Stimulated activated naive CD8-positive, alpha-beta T cell treated with anti-CD3 and anti-CD28 coated beads, Interleukin-15, Interleukin-2, amounts not matched to agents 100 ng/mL and 50 ng/mL, for 24 hours (primary cell): Measurements from ENCODE around the gene KAT7.

Source experiments
- H3K27ac Mint-ChIP-seq: one replicate; pipeline ENCODE4 v1.8.0; 2021; ENCODE audit warnings: mild to moderate bottlenecking, mixed read lengths
- H3K27me3 Mint-ChIP-seq: one replicate; pipeline ENCODE4 v1.8.0; 2021; ENCODE audit warnings: mixed read lengths
- H3K36me3 Mint-ChIP-seq: one replicate; pipeline ENCODE4 v1.8.0; 2021; ENCODE audit warnings: low read depth, mixed read lengths
- H3K4me1 Mint-ChIP-seq: one replicate; pipeline ENCODE4 v1.8.0; 2021; ENCODE audit warnings: low read depth, mixed read lengths
- H3K4me3 Mint-ChIP-seq: one replicate; pipeline ENCODE4 v1.8.0; 2021; ENCODE audit warnings: mild to moderate bottlenecking, mixed read lengths
- H3K9me3 Mint-ChIP-seq: one replicate; pipeline ENCODE4 v1.8.0; 2021; ENCODE audit warnings: mixed read lengths

KAT7 gene

GRCh38 chr17:49788478-49789242 lies at the start of gene KAT7:
TSS of gene KAT7 (plus strand) at chr17:49788681. CDS start at chr17:49788835, 154 bp downstream.
- Mint-ChIP-seq H3K9me3 (no peaks in the 10 kb centered on the region), H3K27ac (peak within 1 kb of the TSS; percentile 97), H3K4me1 (peaks cover 55% of the 10 kb centered on the region), H3K36me3 (peaks cover 42% of the 10 kb centered on the region), H3K27me3 (no peaks in the 10 kb centered on the region), H3K4me3 (peak within 1 kb of the TSS; percentile 93)

DNA sequence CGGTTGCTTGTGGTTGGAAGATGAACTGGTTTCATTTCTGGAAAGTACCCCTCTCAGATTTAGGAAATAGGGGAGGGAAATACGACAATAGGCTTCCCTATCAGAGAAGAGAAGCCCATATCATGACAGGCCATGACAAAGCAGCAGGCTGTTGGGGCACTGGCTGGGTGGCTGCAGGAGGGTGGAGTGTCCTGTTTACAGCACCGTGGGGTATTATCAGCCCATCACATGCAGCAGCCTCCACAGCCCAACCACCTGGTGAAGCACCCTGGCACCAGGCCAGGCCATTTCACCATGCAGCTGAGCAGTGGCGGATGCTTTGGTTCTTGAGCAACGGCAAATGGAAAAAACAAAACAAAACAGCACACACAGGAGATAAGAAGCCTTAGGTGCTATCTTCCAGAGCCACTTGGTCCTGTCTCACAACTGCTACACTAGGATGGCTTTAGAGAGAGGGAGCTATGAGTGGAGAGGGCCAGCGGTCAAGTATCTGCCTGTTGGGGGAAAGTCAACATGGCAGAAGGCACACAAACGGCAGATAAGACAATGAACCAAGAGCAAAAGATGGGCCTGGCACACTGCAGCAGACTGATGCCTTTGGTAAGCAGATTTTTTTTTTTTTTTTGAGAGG lies 48.7 kb upstream of the KAT7 start:
- Mint-ChIP-seq H3K27me3 (no peaks in the 10 kb centered on the region), H3K4me3 (peak overlapping the region; percentile 76), H3K36me3 (peaks cover 4% of the 10 kb centered on the region), H3K9me3 (no peaks in the 10 kb centered on the region), H3K27ac (peak overlapping the region; percentile 92), H3K4me1 (peaks cover 83% of the 10 kb centered on the region)

GRCh38 chr17:49741009-49741691 lies 47.3 kb upstream of the KAT7 start:
- peak overlapping the region; percentile 92 for H3K27ac Mint-ChIP-seq
- peaks cover 15% of the 10 kb centered on the region for H3K36me3 Mint-ChIP-seq
- H3K27me3 Mint-ChIP-seq, result no peaks in the 10 kb centered on the region
- H3K9me3 Mint-ChIP-seq, result no peaks in the 10 kb centered on the region
- H3K4me1 Mint-ChIP-seq, result peaks cover 93% of the 10 kb centered on the region
- peak overlapping the region; percentile 76 for H3K4me3 Mint-ChIP-seq

DNA sequence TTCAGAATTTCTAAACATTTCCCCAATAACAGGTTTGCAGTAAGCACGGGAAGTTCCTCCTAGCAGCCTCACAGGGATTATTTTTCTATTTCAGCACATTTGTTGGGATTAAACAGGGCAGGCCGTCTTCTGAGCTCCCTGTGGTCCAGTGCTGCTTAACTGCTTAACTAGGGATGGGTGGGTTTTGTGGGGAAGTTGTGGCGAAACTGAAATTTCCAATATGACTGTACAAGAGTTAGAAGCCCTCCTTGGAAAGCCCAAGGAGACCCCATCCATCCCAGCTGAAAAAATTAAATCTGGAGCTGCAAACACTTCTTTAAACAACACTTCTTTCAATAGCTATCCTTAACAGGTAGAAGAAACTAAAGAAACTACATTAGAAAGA lies 46.8 kb upstream of the KAT7 start:
- peak overlapping the region; percentile 76 for H3K4me3 Mint-ChIP-seq

GRCh38 chr17:49742166-49742638 lies 46.3 kb upstream of the KAT7 start:
- H3K4me3 Mint-ChIP-seq, result peak overlapping the region; percentile 76
- H3K36me3 Mint-ChIP-seq, result peaks cover 15% of the 10 kb centered on the region
- H3K4me1 Mint-ChIP-seq, result peaks cover 96% of the 10 kb centered on the region
- no peaks in the 10 kb centered on the region for H3K9me3 Mint-ChIP-seq
- H3K27me3 Mint-ChIP-seq, result no peaks in the 10 kb centered on the region
- peak overlapping the region; percentile 92 for H3K27ac Mint-ChIP-seq

More for the DNA sequence above, 46.8 kb upstream of the KAT7 start:
- H3K4me1 Mint-ChIP-seq, result peaks cover 94% of the 10 kb centered on the region
- no peaks in the 10 kb centered on the region for H3K9me3 Mint-ChIP-seq
- no peaks in the 10 kb centered on the region for H3K27me3 Mint-ChIP-seq
- peaks cover 15% of the 10 kb centered on the region for H3K36me3 Mint-ChIP-seq
- peak overlapping the region; percentile 92 for H3K27ac Mint-ChIP-seq

- Mint-ChIP-seq H3K4me1 (peaks cover 97% of the 10 kb centered on the region), H3K9me3 (no peaks in the 10 kb centered on the region), H3K27me3 (no peaks in the 10 kb centered on the region), H3K36me3 (peaks cover 18% of the 10 kb centered on the region), H3K27ac (peak overlapping the region; percentile 88), H3K4me3 (peak overlapping the region; percentile 65)
These were observed 43.0 kb upstream of the KAT7 start for GRCh38 chr17:49745175-49746139.

DNA sequence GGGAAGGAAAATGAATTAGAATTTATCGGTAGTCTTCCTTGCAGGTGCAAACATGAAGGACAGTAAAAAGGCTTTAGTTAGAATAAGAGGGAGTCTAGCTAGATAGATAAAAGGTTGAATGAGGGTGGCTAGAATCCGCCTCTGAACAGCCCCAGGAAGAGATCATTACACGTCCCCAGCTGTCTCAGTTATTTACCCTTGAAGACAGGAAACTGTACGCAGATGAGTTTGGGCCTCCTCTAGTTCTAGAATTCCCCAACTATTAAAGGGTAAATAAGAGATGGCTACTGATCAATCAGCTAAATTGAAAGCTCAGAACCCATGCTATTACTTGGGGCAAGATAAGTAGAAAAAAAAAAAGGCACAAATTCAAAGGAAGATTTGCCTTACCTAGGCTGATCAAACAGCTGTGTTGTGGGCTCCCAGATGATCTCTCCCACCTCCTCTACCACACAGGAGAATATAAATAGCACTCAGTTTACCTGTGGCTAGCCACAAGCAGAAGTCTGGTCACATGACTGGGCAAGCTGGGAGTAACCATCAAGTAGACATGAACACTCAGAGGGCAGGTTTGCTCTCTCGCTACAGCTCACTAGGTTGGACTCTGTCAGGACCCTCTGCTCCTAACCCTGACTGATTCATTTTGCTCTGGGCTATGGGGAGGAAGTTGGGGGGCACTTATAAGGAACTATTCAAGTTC lies 41.5 kb upstream of the KAT7 start:
- Mint-ChIP-seq H3K4me1 (peaks cover 84% of the 10 kb centered on the region), H3K4me3 (peak overlapping the region; percentile 65), H3K36me3 (peaks cover 18% of the 10 kb centered on the region), H3K27ac (peak overlapping the region; percentile 80), H3K27me3 (no peaks in the 10 kb centered on the region), H3K9me3 (no peaks in the 10 kb centered on the region)

DNA sequence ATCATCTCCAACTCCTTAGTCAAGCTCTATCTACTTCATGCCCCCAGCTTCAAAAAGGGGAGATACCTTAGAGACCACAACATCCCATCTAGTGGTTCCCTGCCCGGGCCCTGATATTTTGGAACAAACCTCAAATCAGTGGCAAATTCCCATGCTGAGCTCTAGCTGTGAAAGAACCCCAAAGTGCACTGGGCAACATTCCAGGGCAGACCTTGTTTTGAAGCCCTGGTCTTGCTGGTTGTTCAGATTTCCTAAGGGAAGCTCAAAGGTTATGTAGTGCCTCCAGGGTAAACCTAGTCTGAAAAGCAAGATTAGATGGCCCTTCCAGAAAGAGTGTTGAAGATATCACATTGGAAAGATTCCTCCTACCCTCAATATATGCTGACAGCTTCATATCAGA lies 40.8 kb upstream of the KAT7 start:
- no peaks in the 10 kb centered on the region for H3K27me3 Mint-ChIP-seq
- peak overlapping the region; percentile 65 for H3K4me3 Mint-ChIP-seq
- peaks cover 18% of the 10 kb centered on the region for H3K36me3 Mint-ChIP-seq
- H3K27ac Mint-ChIP-seq, result peak overlapping the region; percentile 80
- peaks cover 84% of the 10 kb centered on the region for H3K4me1 Mint-ChIP-seq
- H3K9me3 Mint-ChIP-seq, result no peaks in the 10 kb centered on the region

- peaks cover 21% of the 10 kb centered on the region for H3K36me3 Mint-ChIP-seq
- peak overlapping the region; percentile 89 for H3K27ac Mint-ChIP-seq
- peaks cover 84% of the 10 kb centered on the region for H3K4me1 Mint-ChIP-seq
- H3K27me3 Mint-ChIP-seq, result no peaks in the 10 kb centered on the region
- H3K4me3 Mint-ChIP-seq, result peak overlapping the region; percentile 14
- H3K9me3 Mint-ChIP-seq, result no peaks in the 10 kb centered on the region
These were observed 40.3 kb upstream of the KAT7 start for GRCh38 chr17:49748223-49748622.

DNA sequence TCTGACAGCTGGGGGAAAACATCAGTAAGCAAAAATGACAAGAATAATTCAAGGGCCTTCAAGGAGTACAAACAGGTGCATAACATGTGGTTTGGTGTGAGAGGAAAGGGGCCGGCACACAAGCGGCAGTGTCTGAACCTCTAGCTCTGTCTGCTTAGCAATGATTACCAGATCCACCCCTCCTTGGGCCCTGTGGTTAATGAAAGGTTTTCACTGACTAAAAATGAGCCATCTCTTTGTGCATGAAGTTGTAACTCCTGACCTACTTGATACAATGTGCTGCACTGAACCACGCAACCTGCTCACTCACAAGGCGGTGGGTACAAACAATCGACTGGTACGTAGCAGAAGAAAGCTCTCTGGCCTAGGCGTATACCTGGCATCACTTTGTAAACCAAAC lies 39.7 kb upstream of the KAT7 start:
- H3K4me1 Mint-ChIP-seq, result peaks cover 87% of the 10 kb centered on the region
- H3K27ac Mint-ChIP-seq, result peak overlapping the region; percentile 89
- H3K4me3 Mint-ChIP-seq, result peak overlapping the region; percentile 14
- peaks cover 22% of the 10 kb centered on the region for H3K36me3 Mint-ChIP-seq
- H3K9me3 Mint-ChIP-seq, result no peaks in the 10 kb centered on the region
- no peaks in the 10 kb centered on the region for H3K27me3 Mint-ChIP-seq

DNA sequence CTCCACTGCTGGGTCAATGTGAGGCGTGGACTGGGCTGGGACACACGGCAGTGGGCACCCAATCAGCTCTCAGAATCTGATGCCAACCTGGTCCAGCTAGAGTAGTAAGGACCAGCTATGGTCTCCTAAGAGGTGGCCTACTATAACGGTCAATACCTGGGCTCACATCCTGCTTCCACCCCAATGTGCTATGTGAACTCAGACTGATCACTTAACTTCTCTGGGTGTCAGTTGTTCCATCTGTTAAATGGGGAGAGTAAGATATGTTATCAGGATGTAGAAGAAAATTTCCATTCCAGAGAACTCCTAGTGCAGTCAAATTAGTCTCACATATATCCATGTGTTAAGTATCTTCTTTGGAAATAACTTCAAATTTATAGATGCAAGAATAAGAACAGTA lies 38.8 kb upstream of the KAT7 start:
- Mint-ChIP-seq H3K27me3 (no peaks in the 10 kb centered on the region), H3K4me3 (no peak overlapping the region), H3K9me3 (no peaks in the 10 kb centered on the region), H3K36me3 (peaks cover 22% of the 10 kb centered on the region), H3K4me1 (peaks cover 87% of the 10 kb centered on the region), H3K27ac (peak overlapping the region; percentile 20)

DNA sequence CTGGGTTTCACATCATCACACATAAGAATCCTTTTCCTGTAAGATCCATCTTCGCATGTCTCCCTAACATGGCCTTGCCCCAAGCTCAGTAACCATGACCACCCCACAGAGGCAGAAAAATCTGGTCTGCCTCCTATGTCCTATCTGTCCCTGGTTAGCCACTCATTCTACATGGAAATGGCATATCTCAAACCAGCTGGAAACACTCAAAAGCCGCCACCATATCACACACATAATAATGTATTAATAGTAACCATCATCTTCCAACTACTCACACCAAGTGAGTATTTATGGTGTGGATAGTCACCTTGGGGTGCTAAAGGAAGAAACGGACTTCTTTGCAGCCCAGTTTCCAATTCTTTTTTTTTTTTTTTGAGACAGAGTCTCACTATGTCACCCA lies 36.0 kb upstream of the KAT7 start:
- Mint-ChIP-seq H3K9me3 (no peaks in the 10 kb centered on the region), H3K27ac (peak overlapping the region; percentile 18), H3K4me1 (peaks cover 85% of the 10 kb centered on the region), H3K4me3 (no peak overlapping the region), H3K27me3 (no peaks in the 10 kb centered on the region), H3K36me3 (peaks cover 25% of the 10 kb centered on the region)

DNA sequence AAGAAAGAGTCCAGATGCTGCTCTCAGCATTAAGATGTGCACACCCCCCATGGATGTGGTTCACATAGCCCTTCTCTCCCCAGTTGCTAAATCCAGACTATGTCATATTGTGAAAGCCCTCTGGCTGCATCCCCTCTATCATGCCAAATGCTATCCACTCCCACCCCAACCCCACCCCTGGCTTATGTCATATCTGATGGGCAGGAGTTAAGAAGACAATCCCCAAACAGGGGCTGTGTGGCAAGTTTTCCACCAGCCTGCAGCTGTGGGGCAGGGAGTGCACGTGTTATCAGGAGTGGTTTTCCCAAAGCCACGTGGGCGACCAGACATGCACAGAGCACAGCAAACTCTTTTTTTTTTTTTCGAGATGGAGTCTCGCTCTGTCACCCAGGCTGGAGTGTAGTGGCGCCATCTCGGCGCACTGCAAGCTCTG lies 34.5 kb upstream of the KAT7 start:
- Mint-ChIP-seq H3K4me1 (peaks cover 80% of the 10 kb centered on the region), H3K27ac (peak overlapping the region; percentile 55)

More for the DNA sequence above, 34.5 kb upstream of the KAT7 start:
- peaks cover 28% of the 10 kb centered on the region for H3K36me3 Mint-ChIP-seq
- no peaks in the 10 kb centered on the region for H3K27me3 Mint-ChIP-seq
- no peak overlapping the region for H3K4me3 Mint-ChIP-seq
- no peaks in the 10 kb centered on the region for H3K9me3 Mint-ChIP-seq
